HCT116 (cell line): ENCODE data around the gene CREBL2. TPM values are rescaled to one million over a fixed set of nuclear protein-coding genes. Genes with fewer than 3 reads are reported as not detected.

Source experiments
- ATAC-seq: fragments of 200-7000 bp; cut with Tn5 transposase; 2 replicates; pipeline ENCODE4 v1.9.1; 2020; ENCODE audit warnings: mild to moderate bottlenecking, moderate library complexity
- BruUV-seq: library from RNA; stranded (reverse); fragments of 400-500 nt; replicated peaks from 2 replicates; lab custom pipeline; 2021; lab: Mats Ljungman, UMichigan
- CTCF ChIA-PET: fragments of 300-600 bp; sonication (Branson Sonifier 250); formaldehyde crosslinking; loops from one replicate; lab custom pipeline; 2021; ENCODE audit warnings: antibody characterized with exemption; lab: Charles Lee
- POLR2A ChIA-PET: fragments of 300-600, 350-600 bp; sonication (Branson Sonifier 250); formaldehyde crosslinking; loops from one replicate; lab custom pipeline; 2021; ENCODE audit warnings: antibody characterized with exemption; lab: Charles Lee
- RAD21 ChIA-PET, 2 experiments: fragments of 300-600 bp; sonication (Branson Sonifier 250); formaldehyde crosslinking; loops; one replicate each; lab custom pipeline; 2023; ENCODE audit warnings: low total read pairs in 2 of 2; ENCODE audit not compliant: uncharacterized antibody in 2 of 2, unreplicated experiment in 2 of 2, low non-redundant PET in 1 of 2; lab: Charles Lee
- DNase-seq: peaks from one replicate; pipeline ENCODE4 v3.0.0-alpha.2; 2010; ENCODE audit warnings: low read depth, low spot score
- H2AFZ ChIP-seq: fragments of 200-600 bp; shearing (Covaris generic), sonication (generic); 2 replicates; pipeline ENCODE4 v1.6.1; 2017; ENCODE audit warnings: low read depth, mixed run types, mixed read lengths, antibody characterized with exemption, low read length; ENCODE audit not compliant: poor library complexity, severe bottlenecking
- H3K27ac ChIP-seq: 2 replicates; pipeline ENCODE4 v1.5.1; 2012; ENCODE audit warnings: low read depth, low read length
- H3K27me3 ChIP-seq: fragments of 200-600 bp; sonication (generic); 2 replicates; pipeline ENCODE4 v1.6.1; 2016; ENCODE audit warnings: mixed run types, low read length, mixed read lengths; ENCODE audit not compliant: insufficient read depth
- H3K36me3 ChIP-seq, 2 experiments: fragments of 200-500 bp in 1 of 2; fragments of 200-600 bp in 1 of 2; sonication (Bioruptor generic) in 1 of 2; sonication (generic) in 1 of 2; 2 replicates each; pipeline versions ENCODE4 v1.5.1 to v1.6.1; 2014 to 2016; ENCODE audit warnings: low read length in 2 of 2, inconsistent platforms in 1 of 2, mixed read lengths in 1 of 2, mixed run types in 1 of 2; ENCODE audit not compliant: insufficient read depth in 2 of 2, control insufficient read depth in 1 of 2
- H3K4me1 ChIP-seq, 2 experiments: fragments of 200-600 bp in 1 of 2; sonication (generic) in 1 of 2; 2 replicates each; pipeline versions ENCODE4 v1.5.1 to v1.6.1; 2012 to 2017; ENCODE audit warnings: low read length in 2 of 2, inconsistent platforms in 1 of 2, mild to moderate bottlenecking in 1 of 2, mixed read lengths in 1 of 2, mixed run types in 1 of 2, moderate library complexity in 1 of 2; ENCODE audit not compliant: insufficient read depth in 2 of 2, control insufficient read depth in 1 of 2
- H3K4me2 ChIP-seq: fragments of 200-600 bp; sonication (generic); 2 replicates; pipeline ENCODE4 v1.6.1; 2017; ENCODE audit warnings: mixed run types, low read length, mixed read lengths
- H3K4me3 ChIP-seq, 2 experiments: fragments of 200-600 bp in 1 of 2; sonication (generic) in 1 of 2; replicated peaks in 1 of 2; 2 replicates each; pipeline ENCODE4 v1.5.1; 2011 to 2016; ENCODE audit warnings: low read length in 2 of 2, control low read depth in 1 of 2, low read depth in 1 of 2, mild to moderate bottlenecking in 1 of 2, mixed read lengths in 1 of 2, mixed run types in 1 of 2
- H3K79me2 ChIP-seq: fragments of 200-600 bp; sonication (generic); 2 replicates; pipeline ENCODE4 v1.6.1; 2017; ENCODE audit warnings: mild to moderate bottlenecking, mixed run types, low read length, moderate library complexity, mixed read lengths; ENCODE audit not compliant: insufficient read depth
- H3K9ac ChIP-seq: fragments of 200-600 bp; sonication (generic); 2 replicates; pipeline ENCODE4 v1.6.1; 2016; ENCODE audit warnings: low read length, mixed read lengths
- H3K9me2 ChIP-seq: fragments of 200-600 bp; sonication (generic), shearing (Covaris generic); 2 replicates; pipeline ENCODE4 v1.6.1; 2017; ENCODE audit warnings: mixed run types, mild to moderate bottlenecking, moderate library complexity; ENCODE audit not compliant: insufficient read depth
- H3K9me3 ChIP-seq, 2 experiments: fragments of 200-500 bp in 1 of 2; fragments of 200-600 bp in 1 of 2; sonication (Bioruptor generic) in 1 of 2; sonication (generic) in 1 of 2; 2 replicates each; pipeline ENCODE4 v1.6.1; 2014 to 2017; ENCODE audit warnings: low read length in 2 of 2, mixed read lengths in 2 of 2, inconsistent platforms in 1 of 2, low read depth in 1 of 2, mild to moderate bottlenecking in 1 of 2, mixed run types in 1 of 2, moderate library complexity in 1 of 2; ENCODE audit not compliant: control insufficient read depth in 1 of 2, insufficient read depth in 1 of 2
- H4K20me1 ChIP-seq: fragments of 200-600 bp; sonication (generic), shearing (Covaris generic); 2 replicates; pipeline ENCODE4 v1.6.1; 2017; ENCODE audit warnings: mixed run types, mild to moderate bottlenecking, moderate library complexity; ENCODE audit not compliant: insufficient read depth
- CBX3 ChIP-seq: IDR thresholded peaks from 2 replicates; pipeline ENCODE4 v1.6.1; 2012; ENCODE audit warnings: low read depth
- CEBPB ChIP-seq: IDR thresholded peaks from 2 replicates; pipeline ENCODE4 v1.6.1; 2012; ENCODE audit warnings: low read depth
- EGR1 ChIP-seq: IDR thresholded peaks from 2 replicates; pipeline ENCODE4 v1.6.1; 2012; ENCODE audit warnings: low read depth
- EZH2 ChIP-seq: fragments of 200-600 bp; sonication (generic); IDR thresholded peaks from 2 replicates; pipeline ENCODE4 v1.6.1; 2017; ENCODE audit warnings: antibody characterized with exemption, mixed run types
- EZH2phosphoT487 ChIP-seq: fragments of 200-600 bp; IDR thresholded peaks from 2 replicates; pipeline ENCODE4 v1.6.1; 2018; ENCODE audit warnings: antibody characterized with exemption, borderline replicate concordance
- FOSL1 ChIP-seq: IDR thresholded peaks from 2 replicates; pipeline ENCODE4 v1.6.1; 2012; ENCODE audit warnings: low read depth
- JUND ChIP-seq: IDR thresholded peaks from 2 replicates; pipeline ENCODE4 v1.6.1; 2012
- POLR2AphosphoS5 ChIP-seq: IDR thresholded peaks from 2 replicates; pipeline ENCODE4 v1.6.1; 2011; ENCODE audit warnings: mild to moderate bottlenecking, low read depth, low read length, moderate library complexity
- SIN3A ChIP-seq: IDR thresholded peaks from 2 replicates; pipeline ENCODE4 v1.6.1; 2012; ENCODE audit warnings: low read depth
- SP1 ChIP-seq: IDR thresholded peaks from 2 replicates; pipeline ENCODE4 v1.6.1; 2012; ENCODE audit warnings: low read depth
- YY1 ChIP-seq: IDR thresholded peaks from 2 replicates; pipeline ENCODE4 v1.6.1; 2011; ENCODE audit warnings: low read length, low read depth, moderate library complexity, mild to moderate bottlenecking; ENCODE audit not compliant: insufficient replicate concordance; ENCODE audit errors: extremely low read depth
- ZFX ChIP-seq: fragments of 450-650 bp; IDR thresholded peaks from 2 replicates; pipeline ENCODE4 v1.6.1; 2017
- ZNF274 ChIP-seq: fragments of 200-500 bp; sonication (Bioruptor generic); IDR thresholded peaks from 2 replicates; pipeline ENCODE4 v1.6.1; 2014; ENCODE audit warnings: mild to moderate bottlenecking, low read depth, low read length, inconsistent platforms
- intact Hi-C: fragments of 100-400 bp; cut with micrococcal nuclease; formaldehyde crosslinking; loops from 2 replicates; pipeline ENCODE4 v1.10.0; 2022
- total RNA-seq: library from RNA; stranded (reverse); gene quantifications from one replicate; pipeline ENCODE4 v1.2.1, GENCODE V29; 2021; ENCODE audit not compliant: unreplicated experiment
- TF ChIP-seq, protein P1 (sequence below): IDR thresholded peaks from 2 replicates; pipeline ENCODE4 v1.6.1; 2012

CREBL2 gene
- total RNA-seq, 1 experiment from 2014 or later = 11.3 TPM

GRCh38 chr12:12630850-12631249 lies 19.2 kb downstream of the CREBL2 start:
- H2AFZ ChIP-seq = no peak overlapping the region
- H3K4me2 ChIP-seq = no peak overlapping the region
- ChIA-PET POLR2A (no interaction called here), CTCF (no interaction called here), RAD21 (no interaction called here)
- DNase-seq (no peak), ATAC-seq (no peak)
- H3K36me3 ChIP-seq = no peaks in the 10 kb centered on the region
- no peaks in the 10 kb centered on the region for H3K9me3 ChIP-seq
- TF ChIP-seq EZH2phosphoT487 (no peak), FOSL1 (no peak), ZFX (no peak), CEBPB (no peak), SP1 (no peak), ZNF274 (no peak), SIN3A (no peak), JUND (no peak), POLR2AphosphoS5 (no peak), CBX3 (no peak), EGR1 (no peak), YY1 (no peak), EZH2 (no peak)
- TF ChIP-seq, protein P1, sequence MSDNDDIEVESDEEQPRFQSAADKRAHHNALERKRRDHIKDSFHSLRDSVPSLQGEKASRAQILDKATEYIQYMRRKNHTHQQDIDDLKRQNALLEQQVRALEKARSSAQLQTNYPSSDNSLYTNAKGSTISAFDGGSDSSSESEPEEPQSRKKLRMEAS = no peak
- no peak overlapping the region for H3K4me3 ChIP-seq
- H3K27ac ChIP-seq = no peak overlapping the region
- peaks cover 0 to 5% of the 10 kb centered on the region in 2 experiments; a peak in 1 of 4 replicates for H3K4me1 ChIP-seq
- H3K27me3 ChIP-seq = no peaks in the 10 kb centered on the region
- H3K9ac ChIP-seq = no peak overlapping the region
- no peaks in the 10 kb centered on the region for H4K20me1 ChIP-seq
- no peaks in the 10 kb centered on the region for H3K79me2 ChIP-seq
- intact Hi-C loops = no loop called here
- no TSS peak for BruUV-seq
- no peaks in the 10 kb centered on the region for H3K9me2 ChIP-seq

DNA sequence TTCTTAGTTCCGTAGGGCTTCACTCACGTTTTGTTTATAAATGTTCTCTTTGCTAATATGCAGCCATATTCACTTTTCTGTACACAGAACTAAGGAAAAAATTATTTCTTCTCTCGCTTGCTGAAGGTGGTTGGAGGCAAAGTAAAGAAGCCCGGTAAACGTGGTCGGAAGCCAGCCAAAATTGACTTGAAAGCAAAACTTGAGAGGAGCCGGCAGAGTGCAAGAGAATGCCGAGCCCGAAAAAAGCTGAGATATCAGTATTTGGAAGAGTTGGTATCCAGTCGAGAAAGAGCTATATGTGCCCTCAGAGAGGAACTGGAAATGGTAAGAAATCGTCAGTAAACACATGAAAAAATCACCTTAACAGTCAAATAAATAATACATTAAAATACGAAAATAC lies 24.0 kb downstream of the CREBL2 start:
- no peak overlapping the region for H2AFZ ChIP-seq
- no peaks in the 10 kb centered on the region for H3K79me2 ChIP-seq
- ATAC-seq (no peak), DNase-seq (no peak)
- POLR2A ChIA-PET = no interaction called here
- peaks cover 0 to 4% of the 10 kb centered on the region in 2 experiments; a peak in 1 of 4 replicates for H3K9me3 ChIP-seq
- BruUV-seq = no TSS peak
- no peak overlapping the region for H3K27ac ChIP-seq
- no peaks in the 10 kb centered on the region for H3K9me2 ChIP-seq
- no peaks in the 10 kb centered on the region for H3K27me3 ChIP-seq
- RAD21 ChIA-PET = no interaction called here
- H4K20me1 ChIP-seq = no peaks in the 10 kb centered on the region
- H3K36me3 ChIP-seq = peaks cover 0 to 5% of the 10 kb centered on the region in 2 experiments; a peak in 1 of 4 replicates
- H3K4me1 ChIP-seq = no peaks in the 10 kb centered on the region
- intact Hi-C loops = no loop called here
- no peak overlapping the region for H3K4me3 ChIP-seq
- no peak overlapping the region for H3K4me2 ChIP-seq
- CTCF ChIA-PET = no interaction called here
- TF ChIP-seq SP1 (no peak), JUND (no peak), EGR1 (no peak), CEBPB (no peak)
- TF ChIP-seq, all 23 proteins: peak for 0
- H3K9ac ChIP-seq = no peak overlapping the region
